ENCODE measurements around the gene BMPR1A. TPM values are rescaled to one million over a fixed set of nuclear protein-coding genes. Genes with fewer than 3 reads are reported as not detected.
"Not testable (repeated sequence)": the region's sequence is repeated elsewhere in the genome, so short reads cannot be mapped to it uniquely, and the experiment has no call there.

Gene BMPR1A
- total RNA-seq, 2 donors from 2014 or later: 37.4 to 50.9 TPM

DNA sequence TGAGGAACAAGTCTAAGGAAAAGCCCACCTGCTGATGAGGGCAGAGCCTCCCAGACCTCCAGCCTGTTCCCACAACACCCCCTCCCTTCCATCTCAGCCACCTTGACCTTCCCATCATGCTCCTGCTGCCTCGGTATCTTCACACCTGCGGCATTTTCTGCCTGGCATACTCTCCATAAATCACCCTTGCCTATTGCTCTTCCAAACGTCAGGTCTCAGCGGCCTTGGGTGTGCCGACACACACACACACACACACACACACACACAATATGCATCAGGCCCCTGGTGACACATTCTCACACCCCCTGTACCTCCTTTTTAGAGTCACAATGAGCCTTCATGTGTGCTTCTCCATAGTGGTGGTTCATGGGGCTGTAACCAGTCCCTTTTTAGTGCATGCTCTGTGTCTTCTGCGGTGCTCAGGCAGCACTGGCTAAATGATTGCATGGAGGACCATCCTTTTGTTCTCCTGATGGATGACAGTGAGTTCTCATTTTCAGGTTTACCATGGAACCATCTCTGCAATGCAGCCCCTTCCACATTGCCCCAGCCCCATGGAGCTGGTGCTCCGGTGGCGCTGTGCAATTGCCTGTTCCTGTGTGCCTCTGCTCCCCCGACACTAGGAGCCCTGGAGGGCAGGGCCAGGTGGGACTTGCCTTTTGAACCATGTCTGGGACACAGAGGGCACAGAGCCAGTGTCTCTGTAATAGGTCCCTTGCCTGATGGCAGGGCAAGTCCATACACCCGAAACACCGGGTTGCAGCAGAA, 216.4 kb downstream of the BMPR1A start:
- intact Hi-C loops (cut with DNase I): loop anchor here (10.0 kb wide), 1 partner anchor 122 kb away; the partner anchor contains the start of genes GLUD1 and SHLD2
- TF ChIP-seq, protein P1, sequence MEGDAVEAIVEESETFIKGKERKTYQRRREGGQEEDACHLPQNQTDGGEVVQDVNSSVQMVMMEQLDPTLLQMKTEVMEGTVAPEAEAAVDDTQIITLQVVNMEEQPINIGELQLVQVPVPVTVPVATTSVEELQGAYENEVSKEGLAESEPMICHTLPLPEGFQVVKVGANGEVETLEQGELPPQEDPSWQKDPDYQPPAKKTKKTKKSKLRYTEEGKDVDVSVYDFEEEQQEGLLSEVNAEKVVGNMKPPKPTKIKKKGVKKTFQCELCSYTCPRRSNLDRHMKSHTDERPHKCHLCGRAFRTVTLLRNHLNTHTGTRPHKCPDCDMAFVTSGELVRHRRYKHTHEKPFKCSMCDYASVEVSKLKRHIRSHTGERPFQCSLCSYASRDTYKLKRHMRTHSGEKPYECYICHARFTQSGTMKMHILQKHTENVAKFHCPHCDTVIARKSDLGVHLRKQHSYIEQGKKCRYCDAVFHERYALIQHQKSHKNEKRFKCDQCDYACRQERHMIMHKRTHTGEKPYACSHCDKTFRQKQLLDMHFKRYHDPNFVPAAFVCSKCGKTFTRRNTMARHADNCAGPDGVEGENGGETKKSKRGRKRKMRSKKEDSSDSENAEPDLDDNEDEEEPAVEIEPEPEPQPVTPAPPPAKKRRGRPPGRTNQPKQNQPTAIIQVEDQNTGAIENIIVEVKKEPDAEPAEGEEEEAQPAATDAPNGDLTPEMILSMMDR (IDR thresholded peaks at IDR 0.05): no peak
- DNase-seq: no peak
- Histone ChIP-seq H3K36me3 (no peaks in the 10 kb centered on the region), H3K4me3 (no peak overlapping the region), H3K9ac (ENCODE audit: low read depth in 2 of 2, low read length in 2 of 2) (no peak overlapping the region), H3K9me3 (no peaks in the 10 kb centered on the region), H3K27me3 (no peaks in the 10 kb centered on the region), H3K27ac (no peak overlapping the region), H3K4me1 (peaks cover 6% of the 10 kb centered on the region)

- Histone ChIP-seq H3K9me3 (no peaks in the 10 kb centered on the region), H3K27me3 (no peaks in the 10 kb centered on the region), H3K36me3 (no peaks in the 10 kb centered on the region), H3K27ac (no peak overlapping the region), H3K9ac (ENCODE audit: low read depth in 2 of 2, low read length in 2 of 2) (no peak overlapping the region), H3K4me1 (peaks cover 4% of the 10 kb centered on the region), H3K4me3 (no peak overlapping the region)
- no peak for DNase-seq
- intact Hi-C loops (cut with DNase I): loop anchor here (10.0 kb wide), 1 partner anchor 120 kb away; the partner anchor contains the start of genes GLUD1 and SHLD2
- TF ChIP-seq, protein P1 (IDR thresholded peaks at IDR 0.05): no peak
Measured at GRCh38 chr10:86974484-86974883, 218.1 kb downstream of the BMPR1A start.

- no peak overlapping the region for H3K9ac ChIP-seq (ENCODE audit: low read depth in 2 of 2, low read length in 2 of 2)
- H3K4me3 ChIP-seq: no peak overlapping the region
- DNase-seq: no peak
- no peaks in the 10 kb centered on the region for H3K36me3 ChIP-seq
- intact Hi-C loops (cut with DNase I): loop anchor here (10.0 kb wide), 1 partner anchor 118 kb away; the partner anchor contains the start of genes GLUD1 and SHLD2
- no peaks in the 10 kb centered on the region for H3K9me3 ChIP-seq
- H3K27ac ChIP-seq: no peak overlapping the region
- TF ChIP-seq, protein P1 (IDR thresholded peaks at IDR 0.05): no peak
- no peaks in the 10 kb centered on the region for H3K27me3 ChIP-seq
- H3K4me1 ChIP-seq: peaks cover 4% of the 10 kb centered on the region
Measured at GRCh38 chr10:86976362-86977056, 220.1 kb downstream of the BMPR1A start.

DNA sequence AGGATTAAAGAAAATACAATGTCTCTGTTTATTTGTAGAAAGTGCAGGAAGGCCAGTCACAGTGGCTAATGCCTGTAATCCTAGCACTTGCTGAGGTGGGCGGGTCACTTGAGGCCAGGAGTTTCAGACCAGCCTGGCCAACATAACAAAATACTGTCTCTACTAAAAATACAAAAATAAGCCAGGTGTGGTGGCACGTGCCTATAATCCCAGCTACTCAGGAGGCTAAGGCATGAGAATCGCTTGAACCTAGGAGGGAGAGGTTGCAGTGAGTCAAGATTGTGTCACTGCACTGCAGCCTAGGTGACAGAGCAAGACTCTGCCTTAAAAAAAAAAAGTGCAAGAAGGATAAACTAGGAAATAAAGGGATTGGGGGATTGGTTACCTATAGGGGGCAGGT, 222.0 kb downstream of the BMPR1A start:
- H3K9me3 ChIP-seq; H3K27ac ChIP-seq; H3K4me1 ChIP-seq; H3K36me3 ChIP-seq; DNase-seq; H3K27me3 ChIP-seq; H3K9ac ChIP-seq (ENCODE audit: low read depth in 2 of 2, low read length in 2 of 2); H3K4me3 ChIP-seq: not testable (repeated sequence)
- intact Hi-C loops (cut with DNase I): loop anchor here (10.0 kb wide), 1 partner anchor 116 kb away; the partner anchor contains the start of genes GLUD1 and SHLD2

DNA sequence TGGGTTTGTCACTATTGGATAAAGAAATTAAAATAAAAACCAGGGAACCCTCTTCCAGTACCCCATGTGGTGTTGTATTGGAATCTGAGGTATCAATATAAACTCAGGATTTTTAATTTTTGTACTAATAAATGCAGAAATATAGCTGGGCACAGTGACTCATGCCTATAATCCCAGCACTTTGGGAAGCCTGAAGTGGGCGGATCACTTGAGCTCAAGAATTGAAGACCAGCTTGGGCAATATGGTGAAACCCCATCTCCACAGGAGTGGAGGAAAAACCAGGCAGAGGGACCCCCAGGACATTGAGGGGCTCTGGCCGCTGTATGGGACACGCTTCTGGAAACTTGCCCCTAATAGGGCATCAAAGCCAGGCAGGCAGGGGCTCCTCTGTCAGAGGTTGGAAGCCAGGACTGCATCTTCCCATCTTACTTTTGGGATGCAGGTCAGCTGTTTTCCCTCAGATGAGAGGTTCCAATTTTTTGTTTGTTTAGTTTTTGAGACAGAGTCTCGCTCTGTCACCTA, 222.9 kb downstream of the BMPR1A start:
- Histone ChIP-seq H3K27ac (no peak overlapping the region), H3K4me1 (no peaks in the 10 kb centered on the region), H3K4me3 (no peak overlapping the region), H3K27me3 (no peaks in the 10 kb centered on the region), H3K36me3 (no peaks in the 10 kb centered on the region), H3K9me3 (no peaks in the 10 kb centered on the region), H3K9ac (ENCODE audit: low read depth in 2 of 2, low read length in 2 of 2) (no peak overlapping the region)
- TF ChIP-seq, protein P1 (IDR thresholded peaks at IDR 0.05): no peak
- intact Hi-C loops (cut with DNase I): loop anchor here (10.0 kb wide), 1 partner anchor 115 kb away; the partner anchor contains the start of genes GLUD1 and SHLD2
- DNase-seq: no peak
